Peyer's patch (tissue), 4 donors: ENCODE measurements around the gene OOEP.
A peak's percentile ranks its signal among the peaks of the same experiment; 100 is the strongest.

ENCODE experiments used
- POLR2A ChIP-seq, 2 donors: fragments of 450-650 bp; IDR thresholded peaks; one replicate each; pipeline ENCODE4 v1.5.1; 2017; ENCODE audit warnings: antibody characterized with exemption in 2 of 2, mild to moderate bottlenecking in 2 of 2, moderate library complexity in 2 of 2
- TF ChIP-seq, protein P1 (sequence below), 6 experiments: fragments of 450-650 bp in 4 of 6; fragments of 200-600 bp in 2 of 6; sonication (generic) in 1 of 6; IDR thresholded peaks; one replicate each; pipeline ENCODE4 v1.5.1; 2017 to 2019; ENCODE audit warnings: antibody characterized with exemption in 6 of 6, mild to moderate bottlenecking in 3 of 6, moderate library complexity in 1 of 6

DNA sequence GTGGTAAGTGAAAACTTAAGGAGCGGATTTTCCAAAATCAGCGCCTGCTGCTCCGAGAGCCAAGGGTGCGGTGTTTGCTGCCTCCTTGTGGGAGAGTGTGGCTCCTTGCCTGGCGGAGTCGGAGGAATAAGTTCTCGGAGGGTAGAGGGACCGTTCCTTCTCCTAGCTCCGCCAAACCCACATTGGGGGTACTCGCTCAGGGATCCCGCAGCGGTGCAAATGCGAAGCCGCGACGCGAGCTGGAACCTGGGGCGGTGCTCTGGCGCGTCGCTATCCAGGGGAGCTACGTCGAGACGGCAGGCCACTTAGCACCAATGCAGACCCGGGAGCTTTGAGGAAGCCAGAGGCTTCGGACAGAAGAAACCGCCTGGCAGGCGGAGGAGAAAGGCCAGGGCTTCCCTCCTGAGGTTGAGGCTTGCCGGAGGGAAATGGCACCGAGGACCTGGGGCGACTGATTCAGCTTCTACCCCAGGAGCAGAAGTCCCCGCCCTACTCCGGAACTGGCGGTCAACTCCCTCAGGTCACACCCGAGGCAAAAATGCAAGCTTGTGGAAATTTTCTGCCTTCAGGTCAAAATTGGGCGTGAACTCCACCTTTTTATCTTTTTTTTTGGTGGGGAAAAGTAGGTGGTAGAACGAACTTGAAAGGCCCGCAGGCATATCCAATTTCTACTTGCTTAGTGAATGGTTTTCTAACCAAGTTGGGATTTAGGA lies 19.3 kb upstream of the OOEP start:
- TF ChIP-seq, protein P1, sequence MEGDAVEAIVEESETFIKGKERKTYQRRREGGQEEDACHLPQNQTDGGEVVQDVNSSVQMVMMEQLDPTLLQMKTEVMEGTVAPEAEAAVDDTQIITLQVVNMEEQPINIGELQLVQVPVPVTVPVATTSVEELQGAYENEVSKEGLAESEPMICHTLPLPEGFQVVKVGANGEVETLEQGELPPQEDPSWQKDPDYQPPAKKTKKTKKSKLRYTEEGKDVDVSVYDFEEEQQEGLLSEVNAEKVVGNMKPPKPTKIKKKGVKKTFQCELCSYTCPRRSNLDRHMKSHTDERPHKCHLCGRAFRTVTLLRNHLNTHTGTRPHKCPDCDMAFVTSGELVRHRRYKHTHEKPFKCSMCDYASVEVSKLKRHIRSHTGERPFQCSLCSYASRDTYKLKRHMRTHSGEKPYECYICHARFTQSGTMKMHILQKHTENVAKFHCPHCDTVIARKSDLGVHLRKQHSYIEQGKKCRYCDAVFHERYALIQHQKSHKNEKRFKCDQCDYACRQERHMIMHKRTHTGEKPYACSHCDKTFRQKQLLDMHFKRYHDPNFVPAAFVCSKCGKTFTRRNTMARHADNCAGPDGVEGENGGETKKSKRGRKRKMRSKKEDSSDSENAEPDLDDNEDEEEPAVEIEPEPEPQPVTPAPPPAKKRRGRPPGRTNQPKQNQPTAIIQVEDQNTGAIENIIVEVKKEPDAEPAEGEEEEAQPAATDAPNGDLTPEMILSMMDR (IDR thresholded peaks at IDR 0.05), result peak in 4 of 6 experiments; percentile 35 to 46 (median 40)
- no peak for TF ChIP-seq POLR2A (IDR thresholded peaks at IDR 0.05)
